Neural progenitor cell (in vitro differentiated cells): Measurements from ENCODE around the gene TNP2.

Experiments
- EZH2 ChIP-seq: fragments of 200-600 bp; sonication (generic); IDR thresholded peaks from 2 replicates; pipeline ENCODE4 v1.6.1; 2017; ENCODE audit warnings: antibody characterized with exemption, mild to moderate bottlenecking, moderate library complexity
- EZH2phosphoT487 ChIP-seq: fragments of 200-600 bp; sonication (generic); IDR thresholded peaks from 2 replicates; pipeline ENCODE4 v1.6.1; 2017; ENCODE audit warnings: antibody characterized with exemption
- TF ChIP-seq, protein P1 (sequence below): fragments of 200-600 bp; sonication (generic); IDR thresholded peaks from 2 replicates; pipeline ENCODE4 v1.5.1; 2017; ENCODE audit warnings: antibody characterized with exemption, mild to moderate bottlenecking

DNA sequence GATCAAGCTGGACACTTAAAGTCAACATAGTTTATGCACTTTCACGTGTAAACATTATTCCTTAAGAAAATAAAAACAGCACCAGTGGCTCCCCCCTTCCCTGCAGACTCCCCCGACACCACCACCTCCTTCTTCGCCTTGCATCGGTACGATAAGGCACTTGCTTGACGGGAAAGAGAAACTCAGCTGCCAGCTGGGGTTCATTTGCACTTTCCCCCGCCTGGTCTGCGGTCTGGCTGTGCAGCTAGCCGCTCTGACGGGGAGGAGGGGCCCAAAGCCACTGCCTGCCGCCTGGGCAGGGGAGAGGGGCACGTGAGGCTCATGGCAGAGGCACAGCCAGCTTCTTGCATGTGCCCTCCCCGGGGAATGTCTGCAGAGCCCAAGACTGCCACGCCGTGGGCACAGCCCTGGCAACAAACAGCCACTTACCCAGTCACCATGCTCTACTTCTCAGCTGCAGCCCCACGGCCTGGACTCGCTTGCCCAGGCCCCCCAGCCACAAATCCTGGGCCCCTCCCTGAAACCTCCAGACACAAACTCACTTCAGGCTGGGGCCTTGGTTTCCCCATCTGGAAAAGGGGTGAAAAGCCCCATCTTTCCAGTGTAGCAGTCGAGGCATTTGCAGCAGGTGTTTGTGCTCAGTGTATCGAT lies 28.5 kb upstream of the TNP2 start:
- TF ChIP-seq, protein P1, sequence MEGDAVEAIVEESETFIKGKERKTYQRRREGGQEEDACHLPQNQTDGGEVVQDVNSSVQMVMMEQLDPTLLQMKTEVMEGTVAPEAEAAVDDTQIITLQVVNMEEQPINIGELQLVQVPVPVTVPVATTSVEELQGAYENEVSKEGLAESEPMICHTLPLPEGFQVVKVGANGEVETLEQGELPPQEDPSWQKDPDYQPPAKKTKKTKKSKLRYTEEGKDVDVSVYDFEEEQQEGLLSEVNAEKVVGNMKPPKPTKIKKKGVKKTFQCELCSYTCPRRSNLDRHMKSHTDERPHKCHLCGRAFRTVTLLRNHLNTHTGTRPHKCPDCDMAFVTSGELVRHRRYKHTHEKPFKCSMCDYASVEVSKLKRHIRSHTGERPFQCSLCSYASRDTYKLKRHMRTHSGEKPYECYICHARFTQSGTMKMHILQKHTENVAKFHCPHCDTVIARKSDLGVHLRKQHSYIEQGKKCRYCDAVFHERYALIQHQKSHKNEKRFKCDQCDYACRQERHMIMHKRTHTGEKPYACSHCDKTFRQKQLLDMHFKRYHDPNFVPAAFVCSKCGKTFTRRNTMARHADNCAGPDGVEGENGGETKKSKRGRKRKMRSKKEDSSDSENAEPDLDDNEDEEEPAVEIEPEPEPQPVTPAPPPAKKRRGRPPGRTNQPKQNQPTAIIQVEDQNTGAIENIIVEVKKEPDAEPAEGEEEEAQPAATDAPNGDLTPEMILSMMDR = no peak
- TF ChIP-seq EZH2phosphoT487 = no peak
- TF ChIP-seq EZH2 = no peak
